ENCODE measurements around the gene COL18A1. TPM values are rescaled to one million over a fixed set of nuclear protein-coding genes. Genes with fewer than 3 reads are reported as not detected.
"Not testable (repeated sequence)": the region's sequence is repeated elsewhere in the genome, so short reads cannot be mapped to it uniquely, and the experiment has no call there.

COL18A1 gene
- total RNA-seq, 1 donor from 2014 or later: 61.1 TPM

GRCh38 chr21:45523411-45524101 lies 118.6 kb downstream of the COL18A1 start:
- TF ChIP-seq, protein P1, sequence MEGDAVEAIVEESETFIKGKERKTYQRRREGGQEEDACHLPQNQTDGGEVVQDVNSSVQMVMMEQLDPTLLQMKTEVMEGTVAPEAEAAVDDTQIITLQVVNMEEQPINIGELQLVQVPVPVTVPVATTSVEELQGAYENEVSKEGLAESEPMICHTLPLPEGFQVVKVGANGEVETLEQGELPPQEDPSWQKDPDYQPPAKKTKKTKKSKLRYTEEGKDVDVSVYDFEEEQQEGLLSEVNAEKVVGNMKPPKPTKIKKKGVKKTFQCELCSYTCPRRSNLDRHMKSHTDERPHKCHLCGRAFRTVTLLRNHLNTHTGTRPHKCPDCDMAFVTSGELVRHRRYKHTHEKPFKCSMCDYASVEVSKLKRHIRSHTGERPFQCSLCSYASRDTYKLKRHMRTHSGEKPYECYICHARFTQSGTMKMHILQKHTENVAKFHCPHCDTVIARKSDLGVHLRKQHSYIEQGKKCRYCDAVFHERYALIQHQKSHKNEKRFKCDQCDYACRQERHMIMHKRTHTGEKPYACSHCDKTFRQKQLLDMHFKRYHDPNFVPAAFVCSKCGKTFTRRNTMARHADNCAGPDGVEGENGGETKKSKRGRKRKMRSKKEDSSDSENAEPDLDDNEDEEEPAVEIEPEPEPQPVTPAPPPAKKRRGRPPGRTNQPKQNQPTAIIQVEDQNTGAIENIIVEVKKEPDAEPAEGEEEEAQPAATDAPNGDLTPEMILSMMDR (IDR thresholded peaks at IDR 0.05; ENCODE audit: unreplicated experiment): no peak
- Mint-ChIP-seq H3K27me3 (ENCODE audit: unreplicated experiment) (peaks cover 1% of the 10 kb centered on the region), H3K36me3 (ENCODE audit: low read depth, unreplicated experiment) (peaks cover 52% of the 10 kb centered on the region), H3K27ac (ENCODE audit: unreplicated experiment) (no peak overlapping the region), H3K4me1 (ENCODE audit: unreplicated experiment) (peaks cover 2% of the 10 kb centered on the region), H3K4me3 (ENCODE audit: unreplicated experiment) (peak overlapping the region; percentile 62), H3K9me3 (ENCODE audit: unreplicated experiment) (peaks cover 17% of the 10 kb centered on the region)
- DNase-seq (ENCODE audit: low spot score): no peak

DNA sequence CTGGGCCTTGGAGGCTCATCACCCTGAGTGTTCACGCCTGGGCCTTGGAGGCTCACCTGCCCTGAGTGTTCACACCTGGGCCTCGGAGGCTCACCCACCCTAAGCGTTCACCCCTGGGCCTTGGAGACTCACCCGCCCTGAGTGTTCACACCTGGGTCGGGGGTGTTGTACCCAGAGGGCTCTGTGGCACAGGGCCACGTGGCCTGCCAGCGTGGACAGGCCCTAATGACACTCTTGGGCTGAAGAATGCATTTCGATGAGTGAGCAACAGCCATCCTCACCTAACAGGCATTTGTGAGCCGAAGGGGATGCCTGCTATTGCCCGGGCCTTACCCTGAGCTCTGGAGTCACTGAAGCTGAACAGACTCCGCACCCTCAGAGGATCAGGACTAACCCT lies 119.8 kb downstream of the COL18A1 start:
- H3K27me3 Mint-ChIP-seq (ENCODE audit: unreplicated experiment): no peaks in the 10 kb centered on the region
- no peaks in the 10 kb centered on the region for H3K4me1 Mint-ChIP-seq (ENCODE audit: unreplicated experiment)
- DNase-seq (ENCODE audit: low spot score): no peak
- no peak overlapping the region for H3K27ac Mint-ChIP-seq (ENCODE audit: unreplicated experiment)
- H3K4me3 Mint-ChIP-seq (ENCODE audit: unreplicated experiment): no peak overlapping the region
- H3K36me3 Mint-ChIP-seq (ENCODE audit: low read depth, unreplicated experiment): peaks cover 40% of the 10 kb centered on the region
- TF ChIP-seq, protein P1 (IDR thresholded peaks at IDR 0.05; ENCODE audit: unreplicated experiment): no peak
- H3K9me3 Mint-ChIP-seq (ENCODE audit: unreplicated experiment): peaks cover 6% of the 10 kb centered on the region

DNA sequence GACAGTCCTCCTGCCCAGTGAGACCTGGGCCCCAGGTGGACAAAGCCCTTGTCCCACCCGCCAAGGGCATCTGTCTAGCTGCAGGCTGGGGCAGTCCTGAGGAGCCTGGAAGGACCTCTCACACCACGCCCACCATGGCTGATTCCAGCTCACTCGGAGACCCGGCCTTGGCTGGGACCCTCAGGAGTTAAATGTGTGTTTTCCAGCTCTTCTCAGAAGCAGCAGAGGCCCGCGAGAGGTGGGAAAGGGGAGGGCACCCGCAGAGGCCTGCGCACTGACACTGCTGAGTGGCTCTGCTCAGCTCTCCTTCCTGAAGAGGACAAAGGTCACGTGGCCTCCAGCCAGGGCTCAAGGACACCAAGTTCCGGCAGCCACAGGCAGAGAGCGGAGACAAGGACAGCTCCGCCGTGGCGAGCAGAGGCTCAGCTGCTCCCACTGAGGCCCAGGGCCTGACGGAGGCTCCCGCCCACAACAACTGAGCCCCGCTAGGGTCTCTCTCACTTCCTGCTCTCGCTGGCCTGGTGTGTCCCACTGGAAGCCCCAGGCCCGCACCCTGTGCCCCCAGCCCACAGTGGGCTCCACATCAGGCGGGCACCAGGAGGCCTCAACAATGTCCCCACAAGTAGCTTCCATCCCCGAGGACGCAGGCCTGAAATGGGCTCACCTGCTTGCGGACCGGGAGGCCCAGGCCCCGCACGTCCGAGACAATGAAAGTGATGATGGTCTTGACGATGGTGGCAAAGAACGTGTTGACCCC lies 120.4 kb downstream of the COL18A1 start:
- Mint-ChIP-seq H3K27ac (ENCODE audit: unreplicated experiment) (no peak overlapping the region), H3K4me3 (ENCODE audit: unreplicated experiment) (peak overlapping the region; percentile 31), H3K9me3 (ENCODE audit: unreplicated experiment) (peaks cover 6% of the 10 kb centered on the region), H3K27me3 (ENCODE audit: unreplicated experiment) (no peaks in the 10 kb centered on the region), H3K36me3 (ENCODE audit: low read depth, unreplicated experiment) (peaks cover 35% of the 10 kb centered on the region), H3K4me1 (ENCODE audit: unreplicated experiment) (no peaks in the 10 kb centered on the region)
- TF ChIP-seq, protein P1 (IDR thresholded peaks at IDR 0.05; ENCODE audit: unreplicated experiment): no peak
- no peak for DNase-seq (ENCODE audit: low spot score)

- TF ChIP-seq, protein P1 (IDR thresholded peaks at IDR 0.05; ENCODE audit: unreplicated experiment): no peak
- Mint-ChIP-seq H3K27ac (ENCODE audit: unreplicated experiment) (no peak overlapping the region), H3K4me3 (ENCODE audit: unreplicated experiment) (peak overlapping the region; percentile 31), H3K9me3 (ENCODE audit: unreplicated experiment) (peaks cover 5% of the 10 kb centered on the region), H3K4me1 (ENCODE audit: unreplicated experiment) (no peaks in the 10 kb centered on the region), H3K27me3 (ENCODE audit: unreplicated experiment) (no peaks in the 10 kb centered on the region), H3K36me3 (ENCODE audit: low read depth, unreplicated experiment) (peaks cover 30% of the 10 kb centered on the region)
- DNase-seq (ENCODE audit: low spot score): no peak
These were observed 120.9 kb downstream of the COL18A1 start for GRCh38 chr21:45525910-45526306.

GRCh38 chr21:45527151-45527999 lies 122.4 kb downstream of the COL18A1 start:
- not testable (repeated sequence) for H3K27me3 Mint-ChIP-seq (ENCODE audit: unreplicated experiment); H3K9me3 Mint-ChIP-seq (ENCODE audit: unreplicated experiment); H3K4me1 Mint-ChIP-seq (ENCODE audit: unreplicated experiment); DNase-seq (ENCODE audit: low spot score); H3K27ac Mint-ChIP-seq (ENCODE audit: unreplicated experiment)
- H3K4me3 Mint-ChIP-seq (ENCODE audit: unreplicated experiment): peak overlapping the region; percentile 73
- peaks cover 15% of the 10 kb centered on the region for H3K36me3 Mint-ChIP-seq (ENCODE audit: low read depth, unreplicated experiment)

Data from endothelial cell (in vitro differentiated cells).